Muscle layer of colon (tissue), 2 donors: ENCODE data around the gene PDSS1.
"Not testable (repeated sequence)": the region's sequence is repeated elsewhere in the genome, so short reads cannot be mapped to it uniquely, and the experiment has no call there.

Source experiments
- H3K27ac ChIP-seq: one replicate; pipeline ENCODE4 v1.7.0; 2013; ENCODE audit warnings: low read depth, mild to moderate bottlenecking, low read length, moderate library complexity
- H3K27me3 ChIP-seq, 2 donors: one replicate each; pipeline ENCODE4 v1.7.0; 2013; ENCODE audit warnings: low read length in 2 of 2, mild to moderate bottlenecking in 2 of 2; ENCODE audit not compliant: insufficient read depth in 2 of 2, control insufficient read depth in 1 of 2
- H3K36me3 ChIP-seq: one replicate; pipeline ENCODE4 v1.7.0; 2013; ENCODE audit warnings: mild to moderate bottlenecking, low read length; ENCODE audit not compliant: insufficient read depth
- H3K4me1 ChIP-seq: one replicate; pipeline ENCODE4 v1.7.0; 2013; ENCODE audit warnings: mild to moderate bottlenecking, low read length; ENCODE audit not compliant: insufficient read depth
- H3K4me3 ChIP-seq, 2 donors: one replicate each; pipeline ENCODE4 v1.7.0; 2013; ENCODE audit warnings: low read length in 2 of 2, low read depth in 1 of 2, mild to moderate bottlenecking in 1 of 2, moderate library complexity in 1 of 2
- H3K9ac ChIP-seq: one replicate; pipeline ENCODE4 v1.7.0; 2013; ENCODE audit warnings: low read length
- H3K9me3 ChIP-seq: one replicate; pipeline ENCODE4 v1.7.0; 2013; ENCODE audit warnings: mild to moderate bottlenecking, low read length
- donor health status: abdominal sarcoma.
- donor health status: Adenocarcinoma of cecum.

PDSS1 gene

GRCh38 chr10:26681971-26682370, 15.5 kb upstream of the PDSS1 start:
- H3K4me1 ChIP-seq, H3K36me3 ChIP-seq, H3K9ac ChIP-seq, H3K9me3 ChIP-seq, H3K27me3 ChIP-seq, H3K4me3 ChIP-seq, H3K27ac ChIP-seq: not testable (repeated sequence)

GRCh38 chr10:26682931-26683330, 14.6 kb upstream of the PDSS1 start:
- H3K4me1 ChIP-seq, result no peaks in the 10 kb centered on the region
- H3K9ac ChIP-seq, result no peak overlapping the region
- H3K9me3 ChIP-seq, result no peaks in the 10 kb centered on the region
- H3K4me3 ChIP-seq, result no peak overlapping the region
- H3K27me3 ChIP-seq, result no peaks in the 10 kb centered on the region
- H3K27ac ChIP-seq, result no peak overlapping the region
- no peaks in the 10 kb centered on the region for H3K36me3 ChIP-seq

DNA sequence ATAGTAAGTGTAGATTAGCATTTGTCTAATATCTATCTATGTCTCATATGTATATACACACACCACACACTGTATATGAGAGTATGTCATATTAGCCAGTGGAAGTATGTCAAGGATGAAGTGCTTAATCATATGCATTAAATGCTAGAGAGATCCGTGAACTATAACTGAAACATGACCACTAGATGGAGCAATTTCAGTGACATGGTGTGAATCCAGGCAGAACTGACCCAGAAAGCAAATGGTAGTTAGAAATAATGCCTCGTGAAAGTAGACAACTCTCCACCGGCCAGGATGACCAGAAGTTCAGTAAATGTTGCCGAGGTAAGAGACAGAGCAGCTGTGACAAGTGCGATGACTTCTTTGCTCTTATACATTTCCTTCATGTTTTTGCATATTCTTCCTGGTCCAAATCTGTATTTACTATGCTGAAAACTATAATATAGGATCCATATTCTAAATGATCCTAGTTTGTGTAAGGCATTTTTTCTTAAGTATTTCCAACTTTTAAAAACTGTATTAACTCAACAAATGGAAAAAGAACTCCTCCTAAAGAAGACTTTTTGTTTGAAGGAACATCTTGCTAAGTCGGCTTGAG, 12.7 kb upstream of the PDSS1 start:
- not testable (repeated sequence) for H3K27ac ChIP-seq, H3K9ac ChIP-seq, H3K27me3 ChIP-seq, H3K36me3 ChIP-seq, H3K4me1 ChIP-seq, H3K9me3 ChIP-seq, H3K4me3 ChIP-seq

GRCh38 chr10:26685441-26685840, 12.1 kb upstream of the PDSS1 start:
- Histone ChIP-seq H3K27ac (no peak overlapping the region), H3K36me3 (no peaks in the 10 kb centered on the region)

DNA sequence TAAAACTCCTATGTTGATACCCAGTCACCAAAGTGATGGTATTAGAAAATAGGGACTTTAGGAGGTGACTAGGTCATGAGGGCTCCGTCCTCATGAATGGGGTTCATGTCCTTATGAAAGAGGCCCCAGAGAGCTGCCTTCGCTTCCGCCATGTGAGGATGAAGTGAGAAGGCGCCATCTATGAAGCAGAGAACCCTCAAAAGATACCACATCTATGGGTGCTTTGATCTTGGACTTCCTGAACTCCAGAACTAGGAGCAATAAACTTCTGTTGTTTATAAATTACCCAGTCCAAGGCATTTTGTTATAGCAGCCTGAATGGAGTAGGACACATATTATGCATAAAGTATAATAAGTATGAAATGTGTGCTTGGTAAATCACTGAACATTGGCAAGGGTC, 8.1 kb upstream of the PDSS1 start:
- H3K27ac ChIP-seq, result no peak overlapping the region
- no peaks in the 10 kb centered on the region for H3K27me3 ChIP-seq

More at GRCh38 chr10:26685441-26685840, 12.1 kb upstream of the PDSS1 start:
- Histone ChIP-seq H3K27me3 (no peaks in the 10 kb centered on the region), H3K9ac (no peak overlapping the region), H3K4me1 (no peaks in the 10 kb centered on the region), H3K4me3 (no peak overlapping the region), H3K9me3 (no peaks in the 10 kb centered on the region)

GRCh38 chr10:26690731-26691475, 6.6 kb upstream of the PDSS1 start:
- Histone ChIP-seq H3K27me3 (no peaks in the 10 kb centered on the region), H3K27ac (no peak overlapping the region), H3K9me3 (no peaks in the 10 kb centered on the region)

More for the DNA sequence above, 8.1 kb upstream of the PDSS1 start:
- no peak overlapping the region for H3K4me3 ChIP-seq
- H3K9me3 ChIP-seq, result no peaks in the 10 kb centered on the region
- no peak overlapping the region for H3K9ac ChIP-seq
- no peaks in the 10 kb centered on the region for H3K4me1 ChIP-seq
- no peaks in the 10 kb centered on the region for H3K36me3 ChIP-seq

GRCh38 chr10:26694536-26694935, 3.0 kb upstream of the PDSS1 start:
- not testable (repeated sequence) for H3K27ac ChIP-seq, H3K4me1 ChIP-seq, H3K9ac ChIP-seq, H3K36me3 ChIP-seq, H3K9me3 ChIP-seq, H3K4me3 ChIP-seq, H3K27me3 ChIP-seq

More at GRCh38 chr10:26690731-26691475, 6.6 kb upstream of the PDSS1 start:
- Histone ChIP-seq H3K4me1 (no peaks in the 10 kb centered on the region), H3K4me3 (no peak overlapping the region), H3K9ac (no peak overlapping the region), H3K36me3 (no peaks in the 10 kb centered on the region)

DNA sequence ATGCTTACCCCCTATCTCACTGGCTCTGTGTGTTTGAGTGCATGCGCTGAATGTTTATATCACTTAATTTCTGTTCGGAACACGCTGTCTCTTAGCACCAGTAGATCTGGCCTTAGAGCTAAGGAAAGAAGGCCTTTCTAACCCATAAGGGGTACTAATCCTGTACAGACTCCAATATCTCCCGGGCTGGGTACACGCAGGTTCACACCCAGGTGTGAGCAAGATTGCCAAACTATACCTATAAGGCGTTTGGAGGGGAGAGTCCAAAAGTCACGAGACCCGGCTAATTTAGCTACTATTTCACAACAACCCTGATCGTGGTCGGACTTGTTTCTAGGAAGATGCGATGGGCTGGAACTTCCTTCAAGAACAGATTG, 727 bp upstream of the PDSS1 start:
- Histone ChIP-seq H3K4me3 (peak overlapping the region; percentile 75 to 94), H3K27ac (peak overlapping the region; percentile 92), H3K36me3 (no peaks in the 10 kb centered on the region), H3K4me1 (peaks cover 8% of the 10 kb centered on the region), H3K27me3 (no peaks in the 10 kb centered on the region), H3K9me3 (no peaks in the 10 kb centered on the region), H3K9ac (no peak overlapping the region)

GRCh38 chr10:26697922-26698608, 564 bp downstream of the PDSS1 start:
- Histone ChIP-seq H3K27me3 (no peaks in the 10 kb centered on the region), H3K4me3 (peak overlapping the region; percentile 75 to 94), H3K4me1 (peaks cover 8% of the 10 kb centered on the region), H3K27ac (peak overlapping the region; percentile 92), H3K9ac (no peak overlapping the region), H3K9me3 (no peaks in the 10 kb centered on the region), H3K36me3 (no peaks in the 10 kb centered on the region)

DNA sequence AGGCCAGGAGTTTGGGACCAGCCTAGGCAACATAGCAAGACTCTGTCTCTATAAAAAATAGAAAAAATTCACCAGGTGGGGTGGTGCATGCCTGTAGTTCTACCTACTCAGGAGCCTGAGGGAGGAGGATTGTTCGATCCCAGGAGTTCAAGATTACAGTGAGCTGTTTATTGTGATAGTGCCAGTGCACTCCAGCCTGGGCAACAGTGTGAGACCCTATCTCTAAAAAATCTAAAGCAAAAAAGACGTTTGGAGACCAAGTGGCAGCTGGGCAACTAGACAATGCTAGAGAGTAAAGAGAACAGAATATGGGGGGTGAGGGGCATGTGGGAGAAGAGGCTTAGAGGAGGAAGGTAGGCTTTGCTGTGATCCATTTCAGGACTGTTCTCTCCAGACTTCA, 1.4 kb downstream of the PDSS1 start:
- Histone ChIP-seq H3K4me3 (no peak overlapping the region), H3K9me3 (no peaks in the 10 kb centered on the region), H3K4me1 (peaks cover 8% of the 10 kb centered on the region), H3K27ac (no peak overlapping the region), H3K36me3 (no peaks in the 10 kb centered on the region), H3K27me3 (no peaks in the 10 kb centered on the region), H3K9ac (no peak overlapping the region)

DNA sequence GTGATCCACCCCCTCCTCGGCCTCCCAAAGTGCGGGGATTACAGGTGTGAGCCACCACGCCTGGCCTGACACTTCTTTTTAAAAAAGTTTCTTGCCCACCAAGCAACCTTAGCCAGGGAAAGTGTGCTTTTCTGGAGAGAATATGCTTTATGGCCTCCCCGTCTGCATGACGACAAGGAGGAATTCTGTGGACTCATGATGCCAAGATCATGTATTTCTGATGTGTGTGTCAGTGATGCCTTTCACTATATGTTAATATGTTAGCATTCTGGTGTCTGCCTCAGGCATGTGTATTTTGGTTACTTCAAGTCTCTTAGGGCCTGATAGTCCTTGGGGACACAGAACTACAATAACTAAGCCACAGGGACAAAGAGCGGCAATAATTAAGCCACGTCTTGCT, 2.1 kb downstream of the PDSS1 start:
- H3K9me3 ChIP-seq, result no peaks in the 10 kb centered on the region
- H3K9ac ChIP-seq, result no peak overlapping the region
- no peaks in the 10 kb centered on the region for H3K36me3 ChIP-seq
- H3K4me3 ChIP-seq, result no peak overlapping the region
- peaks cover 8% of the 10 kb centered on the region for H3K4me1 ChIP-seq
- no peaks in the 10 kb centered on the region for H3K27me3 ChIP-seq
- H3K27ac ChIP-seq, result no peak overlapping the region
